Uterus (tissue), 4 donors: ENCODE results near the gene CCDC194. TPM values are rescaled to one million over a fixed set of nuclear protein-coding genes. Genes with fewer than 3 reads are reported as not detected.

Experiments
- DNase-seq, 2 donors: peaks; one replicate each; pipeline ENCODE4 v3.0.0-alpha.2; 2019 to 2020
- H3K27ac ChIP-seq, 2 donors: fragments of 200-600 bp; sonication (generic); 1 replicate in 1 of 2; 2 replicates in 1 of 2; pipeline ENCODE4 v1.5.1; 2016 to 2018
- H3K27me3 ChIP-seq, 2 donors: fragments of 200-600 bp; sonication (generic); one replicate each; pipeline ENCODE4 v1.5.1; 2018 to 2019; ENCODE audit warnings: control low read depth in 1 of 2
- H3K36me3 ChIP-seq, 2 donors: fragments of 200-600 bp; sonication (generic); one replicate each; pipeline ENCODE4 v1.5.1; 2019; ENCODE audit warnings: control low read depth in 1 of 2
- H3K4me1 ChIP-seq, 2 donors: fragments of 200-600 bp; sonication (generic); one replicate each; pipeline ENCODE4 v1.5.1; 2018 to 2019; ENCODE audit warnings: control low read depth in 1 of 2
- H3K4me3 ChIP-seq, 2 donors: fragments of 200-600 bp; sonication (generic); 1 replicate in 1 of 2; 2 replicates in 1 of 2; pipeline ENCODE4 v1.5.1; 2018 to 2019; ENCODE audit warnings: mild to moderate bottlenecking in 1 of 2
- H3K9me3 ChIP-seq, 2 donors: fragments of 200-600 bp; sonication (generic); one replicate each; pipeline ENCODE4 v1.5.1; 2019; ENCODE audit warnings: control low read depth in 1 of 2
- POLR2A ChIP-seq, 2 donors: fragments of 450-650 bp; IDR thresholded peaks; one replicate each; pipeline ENCODE4 v1.6.1; 2016; ENCODE audit warnings: antibody characterized with exemption in 2 of 2, mild to moderate bottlenecking in 1 of 2, moderate library complexity in 1 of 2
- intact Hi-C: fragments of 100-400 bp; cut with DNase I; formaldehyde crosslinking; loops from one replicate; pipeline ENCODE4 v1.15.1; 2023; ENCODE audit warnings: low total_unique reads
- total RNA-seq, 4 donors: library from RNA; depleted of rRNA in 3 of 4; stranded (reverse); fragments of >200 nt in 3 of 4; gene quantifications; one replicate each; pipeline versions ENCODE4 v1.1.0 to v1.2.4, GENCODE V29; 2014 to 2023
- TF ChIP-seq, protein P1 (sequence below), 4 experiments: fragments of 200-600 bp in 2 of 4; fragments of 450-650 bp in 2 of 4; sonication (generic) in 2 of 4; IDR thresholded peaks; one replicate each; pipeline ENCODE4 v1.5.1; 2016 to 2019; ENCODE audit warnings: antibody characterized with exemption in 4 of 4, mild to moderate bottlenecking in 2 of 4, moderate library complexity in 1 of 4
- donor health status: DM: yes; HTN: yes; CAD: no.

CCDC194 gene
- total RNA-seq, 4 donors from 2014 or later = 2.5 TPM; not detected in 3

DNA sequence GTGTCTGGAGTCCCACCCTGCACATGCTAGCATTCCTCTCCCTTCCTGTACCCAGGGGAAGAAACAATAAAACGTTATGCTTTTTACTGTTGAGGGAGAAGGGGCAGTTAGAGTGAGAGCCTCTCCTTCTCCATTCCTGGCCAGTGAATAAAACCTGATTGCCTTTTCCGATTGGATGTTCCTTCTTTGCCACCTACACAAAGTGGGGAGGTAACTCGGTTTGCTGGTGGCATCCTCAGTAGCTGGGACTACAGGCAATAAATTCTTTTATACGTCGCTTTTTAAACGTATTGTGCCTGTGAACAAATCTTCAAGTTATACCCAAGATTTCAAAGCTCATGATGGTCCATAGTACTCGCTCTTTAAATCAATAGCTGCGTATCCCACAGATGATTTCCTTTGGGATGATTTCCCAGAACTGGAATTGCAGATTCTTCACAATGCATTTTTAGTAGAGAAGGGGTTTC lies 25.2 kb upstream of the CCDC194 start:
- no peak for DNase-seq
- Histone ChIP-seq H3K36me3 (no peaks in the 10 kb centered on the region), H3K27ac (peak overlapping the region; percentile 79 to 88), H3K27me3 (no peaks in the 10 kb centered on the region), H3K9me3 (no peaks in the 10 kb centered on the region), H3K4me1 (no peaks in the 10 kb centered on the region), H3K4me3 (peak overlapping the region; percentile 42 to 80)
- intact Hi-C loops = no loop called here
- TF ChIP-seq, protein P1, sequence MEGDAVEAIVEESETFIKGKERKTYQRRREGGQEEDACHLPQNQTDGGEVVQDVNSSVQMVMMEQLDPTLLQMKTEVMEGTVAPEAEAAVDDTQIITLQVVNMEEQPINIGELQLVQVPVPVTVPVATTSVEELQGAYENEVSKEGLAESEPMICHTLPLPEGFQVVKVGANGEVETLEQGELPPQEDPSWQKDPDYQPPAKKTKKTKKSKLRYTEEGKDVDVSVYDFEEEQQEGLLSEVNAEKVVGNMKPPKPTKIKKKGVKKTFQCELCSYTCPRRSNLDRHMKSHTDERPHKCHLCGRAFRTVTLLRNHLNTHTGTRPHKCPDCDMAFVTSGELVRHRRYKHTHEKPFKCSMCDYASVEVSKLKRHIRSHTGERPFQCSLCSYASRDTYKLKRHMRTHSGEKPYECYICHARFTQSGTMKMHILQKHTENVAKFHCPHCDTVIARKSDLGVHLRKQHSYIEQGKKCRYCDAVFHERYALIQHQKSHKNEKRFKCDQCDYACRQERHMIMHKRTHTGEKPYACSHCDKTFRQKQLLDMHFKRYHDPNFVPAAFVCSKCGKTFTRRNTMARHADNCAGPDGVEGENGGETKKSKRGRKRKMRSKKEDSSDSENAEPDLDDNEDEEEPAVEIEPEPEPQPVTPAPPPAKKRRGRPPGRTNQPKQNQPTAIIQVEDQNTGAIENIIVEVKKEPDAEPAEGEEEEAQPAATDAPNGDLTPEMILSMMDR (IDR thresholded peaks at IDR 0.05) = no peak
- TF ChIP-seq POLR2A (IDR thresholded peaks at IDR 0.05) = no peak

GRCh38 chr19:17418710-17419109 lies 24.7 kb upstream of the CCDC194 start:
- Histone ChIP-seq H3K27ac (peak overlapping the region; percentile 79 to 88), H3K9me3 (no peaks in the 10 kb centered on the region), H3K4me3 (peak overlapping the region in 1 of 2 donors; percentile 42), H3K36me3 (no peaks in the 10 kb centered on the region), H3K4me1 (no peaks in the 10 kb centered on the region), H3K27me3 (no peaks in the 10 kb centered on the region)
- DNase-seq = no peak
- intact Hi-C loops = no loop called here
- TF ChIP-seq POLR2A (IDR thresholded peaks at IDR 0.05) = no peak
- TF ChIP-seq, protein P1 (IDR thresholded peaks at IDR 0.05) = no peak

DNA sequence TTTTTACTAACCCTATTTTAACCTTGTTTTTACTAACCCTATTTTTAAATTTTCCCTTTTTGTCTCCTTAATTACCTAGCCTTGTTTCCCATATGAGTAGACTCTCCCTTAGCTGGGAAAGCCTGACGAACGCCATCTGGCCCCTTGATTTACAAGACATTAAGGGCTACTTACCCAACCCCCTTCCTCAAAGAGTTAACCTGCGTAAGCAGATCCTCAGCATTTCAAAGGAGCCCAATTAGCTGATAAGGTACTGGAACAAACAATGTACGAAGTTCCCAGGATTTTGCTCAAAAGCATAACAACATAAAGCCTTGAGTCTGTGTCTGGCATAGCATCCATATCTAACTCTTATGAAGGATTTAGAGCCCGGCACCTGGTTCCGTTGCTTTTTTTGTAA lies 21.1 kb upstream of the CCDC194 start:
- Histone ChIP-seq H3K27ac (peak overlapping the region; percentile 77 to 84), H3K27me3 (no peaks in the 10 kb centered on the region), H3K9me3 (no peaks in the 10 kb centered on the region), H3K36me3 (no peaks in the 10 kb centered on the region), H3K4me1 (peaks cover 0 to 10% of the 10 kb centered on the region in 2 donors), H3K4me3 (peak overlapping the region in 1 of 2 donors; percentile 10)
- peak; percentile 57 to 84 for DNase-seq
- intact Hi-C loops = no loop called here
- no peak for TF ChIP-seq POLR2A (IDR thresholded peaks at IDR 0.05)
- TF ChIP-seq, protein P1 (IDR thresholded peaks at IDR 0.05) = no peak

DNA sequence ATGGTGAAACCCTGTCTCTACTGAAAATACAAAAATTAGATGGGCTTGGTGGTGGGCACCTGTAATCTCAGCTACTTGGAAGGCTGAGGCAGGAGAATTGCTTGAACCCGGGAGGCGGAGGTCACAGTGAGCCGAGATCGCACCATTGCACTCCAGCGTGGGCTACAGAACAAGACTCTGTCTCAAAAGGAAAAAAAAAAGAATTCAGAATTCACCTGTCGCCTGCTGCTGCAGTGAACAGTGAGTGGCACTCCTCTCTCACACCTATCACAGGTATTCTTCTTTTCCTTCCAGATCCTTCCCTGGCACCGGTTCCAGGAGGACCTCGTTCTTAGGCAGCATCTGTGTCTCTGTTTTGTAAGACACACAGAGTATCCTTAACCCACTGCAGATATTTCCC lies 20.1 kb upstream of the CCDC194 start:
- intact Hi-C loops = no loop called here
- no peak for DNase-seq
- H3K27ac ChIP-seq = peak overlapping the region; percentile 77 to 84

DNA sequence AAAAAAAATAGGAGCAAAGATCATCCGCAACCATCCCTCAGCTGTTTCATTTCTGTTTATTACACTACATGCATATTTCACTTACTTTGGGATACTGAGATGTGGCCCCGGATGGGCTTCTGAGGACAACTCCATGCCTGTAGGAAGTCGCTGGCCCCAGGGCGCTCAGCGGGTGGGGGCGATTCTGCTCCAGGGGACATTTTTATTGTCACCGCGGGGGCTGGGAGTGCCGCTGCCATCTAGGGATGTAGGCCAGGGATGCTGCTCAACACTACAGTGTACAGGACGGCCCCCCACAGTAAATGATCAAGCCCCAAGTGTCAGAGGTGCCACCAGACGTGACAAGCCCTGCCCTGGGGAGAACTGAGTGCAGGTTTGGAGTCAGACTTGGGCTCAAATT lies 17.8 kb upstream of the CCDC194 start:
- H3K27ac ChIP-seq = peak overlapping the region; percentile 75 to 77
- H3K36me3 ChIP-seq = no peaks in the 10 kb centered on the region
- no peaks in the 10 kb centered on the region for H3K27me3 ChIP-seq
- H3K9me3 ChIP-seq = no peaks in the 10 kb centered on the region
- DNase-seq = no peak
- no peak overlapping the region for H3K4me3 ChIP-seq
- intact Hi-C loops = no loop called here
- peaks cover 0 to 10% of the 10 kb centered on the region in 2 donors for H3K4me1 ChIP-seq
- TF ChIP-seq, protein P1 (IDR thresholded peaks at IDR 0.05) = no peak
- no peak for TF ChIP-seq POLR2A (IDR thresholded peaks at IDR 0.05)

More for the DNA sequence above, 20.1 kb upstream of the CCDC194 start:
- no peaks in the 10 kb centered on the region for H3K27me3 ChIP-seq
- H3K4me1 ChIP-seq = peaks cover 0 to 10% of the 10 kb centered on the region in 2 donors
- no peak for TF ChIP-seq POLR2A (IDR thresholded peaks at IDR 0.05)
- TF ChIP-seq, protein P1 (IDR thresholded peaks at IDR 0.05) = no peak
- H3K9me3 ChIP-seq = no peaks in the 10 kb centered on the region
- H3K36me3 ChIP-seq = no peaks in the 10 kb centered on the region
- no peak overlapping the region for H3K4me3 ChIP-seq
